Right lobe of liver (tissue), 6 donors: Measurements from ENCODE around the gene TBC1D10A. TPM values are rescaled to one million over a fixed set of nuclear protein-coding genes. Genes with fewer than 3 reads are reported as not detected.

Experiments used
- ATAC-seq, 4 donors: fragments of 200-7000 bp; cut with Tn5 transposase; one replicate each; pipeline ENCODE4 v1.9.1; 2020; ENCODE audit warnings: mild to moderate bottlenecking in 4 of 4, moderate library complexity in 4 of 4
- DNase-seq, 3 donors: peaks; one replicate each; pipeline ENCODE4 v3.0.0-alpha.2; 2020
- H3K27ac ChIP-seq, 3 donors: fragments of 200-600 bp; one replicate each; pipeline ENCODE4 v1.8.0; 2022
- H3K27me3 ChIP-seq, 2 donors: fragments of 200-600 bp; one replicate each; pipeline ENCODE4 v1.8.0; 2022
- H3K36me3 ChIP-seq, 4 donors: fragments of 200-600 bp; sonication (generic) in 1 of 4; one replicate each; pipeline versions ENCODE4 v1.5.1 to v1.8.0; 2017 to 2022; ENCODE audit warnings: control low read depth in 1 of 4
- H3K4me1 ChIP-seq, 4 donors: fragments of 200-600 bp; sonication (generic) in 1 of 4; one replicate each; pipeline versions ENCODE4 v1.5.1 to v1.8.0; 2017 to 2022; ENCODE audit warnings: control low read depth in 1 of 4
- H3K4me3 ChIP-seq, 3 donors: fragments of 200-600 bp; one replicate each; pipeline ENCODE4 v1.8.0; 2022
- H3K9me3 ChIP-seq, 4 donors: fragments of 200-600 bp; sonication (generic) in 1 of 4; one replicate each; pipeline versions ENCODE4 v1.5.1 to v1.8.0; 2017 to 2022; ENCODE audit warnings: control low read depth in 1 of 4
- POLR2A ChIP-seq: fragments of 450-650 bp; IDR thresholded peaks from one replicate; pipeline ENCODE4 v1.6.1; 2017; ENCODE audit warnings: antibody characterized with exemption, mild to moderate bottlenecking
- WGBS: methylation state at CpG from one replicate; pipeline ENCODE4 v1.1.6; 2018; ENCODE audit warnings: low coverage, low lambda C conversion rate; ENCODE audit not compliant: insufficient coverage; ENCODE audit errors: missing lambda C conversion rate; 5-methylcytosine and 5-hydroxymethylcytosine counted together
- intact Hi-C, 2 donors: fragments of 100-400 bp; cut with DNase I; formaldehyde crosslinking; loops; one replicate each; pipeline versions ENCODE4 v1.11.2 to v1.14.1; 2022
- total RNA-seq, 6 experiments: library from RNA; depleted of rRNA in 2 of 6; stranded (reverse); fragments of >200 nt in 2 of 6; fragmentation: NEBNext Ultra II Directional in 3 of 6; extraction: Animal tissue kit (Norgen Biotek cat#: 25700) in 3 of 6; gene quantifications; one replicate each; pipeline versions ENCODE4 v1.1.0 to v1.2.4, GENCODE V29; 2016 to 2023
- TF ChIP-seq, protein P1 (sequence below), 4 donors: fragments of 200-600 bp in 3 of 4; fragments of 450-650 bp in 1 of 4; IDR thresholded peaks; one replicate each; pipeline versions ENCODE4 v1.5.1 to v1.8.0; 2016 to 2022; ENCODE audit warnings: antibody characterized with exemption in 4 of 4, mild to moderate bottlenecking in 2 of 4
- donor health status: DM: no; HTN: yes; CAD: no.
- donor health status: DM: no; HTN: no; CAD: no.
- donor health status: DM: no; HTN: no; CAD: no.
- donor health status: DM: no; HTN: yes; CAD: no.
- donor health status: DM: no; HTN: yes; CAD: no.

TBC1D10A gene
- total RNA-seq, 6 experiments from 2014 or later, result 6.6 to 12.6 (median 10.0) TPM

GRCh38 chr22:30325724-30326254 is 952 bp downstream of the TBC1D10A start:
- H3K27ac ChIP-seq, result peak overlapping the region in 2 of 3 donors; percentile 63 to 78
- no peak for TF ChIP-seq POLR2A
- TF ChIP-seq, protein P1, sequence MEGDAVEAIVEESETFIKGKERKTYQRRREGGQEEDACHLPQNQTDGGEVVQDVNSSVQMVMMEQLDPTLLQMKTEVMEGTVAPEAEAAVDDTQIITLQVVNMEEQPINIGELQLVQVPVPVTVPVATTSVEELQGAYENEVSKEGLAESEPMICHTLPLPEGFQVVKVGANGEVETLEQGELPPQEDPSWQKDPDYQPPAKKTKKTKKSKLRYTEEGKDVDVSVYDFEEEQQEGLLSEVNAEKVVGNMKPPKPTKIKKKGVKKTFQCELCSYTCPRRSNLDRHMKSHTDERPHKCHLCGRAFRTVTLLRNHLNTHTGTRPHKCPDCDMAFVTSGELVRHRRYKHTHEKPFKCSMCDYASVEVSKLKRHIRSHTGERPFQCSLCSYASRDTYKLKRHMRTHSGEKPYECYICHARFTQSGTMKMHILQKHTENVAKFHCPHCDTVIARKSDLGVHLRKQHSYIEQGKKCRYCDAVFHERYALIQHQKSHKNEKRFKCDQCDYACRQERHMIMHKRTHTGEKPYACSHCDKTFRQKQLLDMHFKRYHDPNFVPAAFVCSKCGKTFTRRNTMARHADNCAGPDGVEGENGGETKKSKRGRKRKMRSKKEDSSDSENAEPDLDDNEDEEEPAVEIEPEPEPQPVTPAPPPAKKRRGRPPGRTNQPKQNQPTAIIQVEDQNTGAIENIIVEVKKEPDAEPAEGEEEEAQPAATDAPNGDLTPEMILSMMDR (IDR thresholded peaks at IDR 0.05), result no peak
- H3K27me3 ChIP-seq, result no peaks in the 10 kb centered on the region
- H3K36me3 ChIP-seq, result peaks cover 0 to 3% (median under 1%) of the 10 kb centered on the region in 4 donors
- WGBS, result 8% methylated on average over 4 of the region's 14 CpGs
- H3K4me1 ChIP-seq, result peaks cover 0 to 57% (median 17%) of the 10 kb centered on the region in 4 donors
- intact Hi-C loops, result no loop called here
- H3K4me3 ChIP-seq, result peak overlapping the region; percentile 88 to 97 (median 95)
- ATAC-seq, result no peak
- peak in 1 of 3 donors; percentile 45 for DNase-seq
- H3K9me3 ChIP-seq, result no peaks in the 10 kb centered on the region

GRCh38 chr22:30325065-30325720 is 1.5 kb downstream of the TBC1D10A start:
- ATAC-seq (peak in 1 of 4 donors; percentile 2), DNase-seq (peak in 1 of 3 donors; percentile 45)
- H3K4me1 ChIP-seq, result peaks cover 0 to 63% (median 18%) of the 10 kb centered on the region in 4 donors
- H3K4me3 ChIP-seq, result peak overlapping the region; percentile 88 to 97 (median 95)
- TF ChIP-seq, protein P1 (IDR thresholded peaks at IDR 0.05), result no peak
- TF ChIP-seq POLR2A, result no peak
- H3K36me3 ChIP-seq, result no peaks in the 10 kb centered on the region
- H3K27me3 ChIP-seq, result no peaks in the 10 kb centered on the region
- peak overlapping the region in 2 of 3 donors; percentile 29 to 63 for H3K27ac ChIP-seq
- 44% methylated on average over 2 of the region's 5 CpGs for WGBS
- H3K9me3 ChIP-seq, result no peaks in the 10 kb centered on the region
- intact Hi-C loops, result no loop called here

DNA sequence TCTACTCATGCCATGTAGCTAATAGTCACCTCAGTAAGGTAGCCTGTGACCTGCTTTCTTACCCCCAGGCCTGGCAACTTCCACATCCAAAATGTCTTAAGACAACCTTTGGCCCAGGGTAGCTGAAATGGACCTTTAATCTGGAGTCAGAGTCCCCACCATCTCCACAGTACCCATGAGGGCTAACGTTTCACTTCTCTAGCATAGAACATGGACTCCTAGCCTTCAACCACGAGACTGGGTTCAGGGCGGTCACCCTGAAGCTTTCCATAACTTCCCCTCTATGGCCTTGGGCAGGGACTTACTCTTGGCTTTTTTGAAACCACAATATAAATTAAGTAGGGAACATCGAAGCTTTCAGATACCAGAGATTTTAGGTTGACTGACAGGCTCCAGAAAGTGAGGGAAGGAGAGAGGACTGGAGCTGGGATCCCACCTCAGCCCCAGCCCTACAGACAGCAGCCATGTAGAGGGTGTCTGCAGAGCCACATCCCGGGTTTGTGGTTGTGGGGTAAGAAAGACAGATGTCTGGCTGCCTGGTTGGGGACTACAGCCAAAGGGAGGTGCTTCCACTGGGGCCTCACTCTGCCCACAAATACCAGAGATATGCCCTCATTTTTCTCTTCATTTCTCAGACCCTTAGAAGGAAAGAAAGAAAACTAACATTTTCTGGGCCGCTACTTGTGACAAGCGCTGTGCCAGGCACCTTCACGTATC is 2.6 kb downstream of the TBC1D10A start:
- no peaks in the 10 kb centered on the region for H3K36me3 ChIP-seq
- intact Hi-C loops, result no loop called here
- DNase-seq (peak in 1 of 3 donors; percentile 47), ATAC-seq (peak in 1 of 4 donors; percentile 12)
- TF ChIP-seq POLR2A, result no peak
- TF ChIP-seq, protein P1 (IDR thresholded peaks at IDR 0.05), result no peak
- H3K4me3 ChIP-seq, result peak overlapping the region in 2 of 3 donors; percentile 12 to 97
- H3K9me3 ChIP-seq, result no peaks in the 10 kb centered on the region
- 40% methylated on average over 8 of the region's 8 CpGs for WGBS
- no peaks in the 10 kb centered on the region for H3K27me3 ChIP-seq
- peak overlapping the region in 2 of 3 donors; percentile 29 to 63 for H3K27ac ChIP-seq
- H3K4me1 ChIP-seq, result peaks cover 0 to 73% (median 19%) of the 10 kb centered on the region in 4 donors

DNA sequence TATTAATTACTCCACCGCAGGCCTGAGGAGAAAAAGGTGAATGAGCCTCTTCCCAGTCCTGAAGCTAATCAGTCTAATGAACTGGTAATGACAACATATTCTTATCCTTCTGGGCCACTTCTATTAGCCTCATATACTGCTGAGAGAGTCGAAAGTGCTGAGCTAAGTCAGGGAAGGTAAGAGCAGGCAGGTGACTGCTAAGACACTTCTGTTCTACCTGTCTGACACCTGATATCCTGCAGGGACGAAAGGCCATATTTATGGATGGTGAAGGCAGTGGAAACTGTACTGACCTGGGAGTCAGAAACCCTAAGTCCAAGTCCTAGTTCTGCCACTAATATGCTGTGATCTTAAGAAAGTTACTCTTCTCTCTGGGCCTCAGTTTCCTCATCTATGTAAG is 3.5 kb downstream of the TBC1D10A start:
- intact Hi-C loops, result no loop called here
- DNase-seq (no peak), ATAC-seq (no peak)
- H3K36me3 ChIP-seq, result no peaks in the 10 kb centered on the region
- no peaks in the 10 kb centered on the region for H3K9me3 ChIP-seq
- no peak overlapping the region for H3K4me3 ChIP-seq
- no peaks in the 10 kb centered on the region for H3K27me3 ChIP-seq
- TF ChIP-seq POLR2A, result no peak
- TF ChIP-seq, protein P1 (IDR thresholded peaks at IDR 0.05), result no peak
- 93% methylated on average over 3 of the region's 3 CpGs for WGBS
- H3K4me1 ChIP-seq, result peaks cover 0 to 82% (median 21%) of the 10 kb centered on the region in 4 donors
- peak overlapping the region in 1 of 3 donors; percentile 63 for H3K27ac ChIP-seq
